GM12878 (cell line): ENCODE measurements around the gene NTM. TPM values are rescaled to one million over a fixed set of nuclear protein-coding genes. Genes with fewer than 3 reads are reported as not detected.

Experiments
- BCLAF1 ChIP-seq: fragments of 450-650 bp; IDR thresholded peaks from 2 replicates; pipeline ENCODE4 v1.6.1; 2017; ENCODE audit warnings: antibody characterized with exemption, mild to moderate bottlenecking, moderate library complexity
- CEBPB ChIP-seq, 2 experiments: fragments of 150-350 bp in 1 of 2; IDR thresholded peaks; 2 replicates each; pipeline ENCODE4 v1.6.1; 2012 to 2014; ENCODE audit warnings: low read depth in 2 of 2, low read length in 2 of 2, borderline replicate concordance in 1 of 2, inconsistent platforms in 1 of 2
- HSF1 ChIP-seq: fragments of 150-350 bp; IDR thresholded peaks from 2 replicates; pipeline ENCODE4 v1.6.1; 2014; ENCODE audit warnings: mild to moderate bottlenecking, low read depth, low read length
- JUND ChIP-seq: IDR thresholded peaks from 2 replicates; pipeline ENCODE4 v1.6.1; 2012; ENCODE audit warnings: low read depth, mild to moderate bottlenecking, low read length, improper control_type of control experiment, moderate library complexity
- PKNOX1 ChIP-seq: fragments of 450-650 bp; IDR thresholded peaks from 2 replicates; pipeline ENCODE4 v1.6.1; 2016; ENCODE audit warnings: mild to moderate bottlenecking
- RB1 ChIP-seq: fragments of 450-650 bp; formaldehyde crosslinking; IDR thresholded peaks from 2 replicates; pipeline ENCODE4 v1.6.1; 2017; ENCODE audit warnings: mild to moderate bottlenecking, borderline replicate concordance
- SREBF1 ChIP-seq: IDR thresholded peaks from 2 replicates; pipeline ENCODE4 v1.6.1; 2012; ENCODE audit warnings: mild to moderate bottlenecking, low read length
- ZBTB4 ChIP-seq: fragments of 450-650 bp; formaldehyde crosslinking; IDR thresholded peaks from 2 replicates; pipeline ENCODE4 v1.4.0; 2022; ENCODE audit warnings: mild to moderate bottlenecking, moderate library complexity
- polyA plus RNA-seq, 11 experiments: library from polyadenylated mRNA; depleted of rRNA in 4 of 11; unstranded in 6 of 11; stranded (reverse) in 5 of 11; fragments of >200 nt; fragmentation: Nextera tagmentation in 4 of 11; fragmentation: Illumina TruSeq in 1 of 11; extraction: Ambion mirVana in 4 of 11; extraction: Trizol in 1 of 11; gene quantifications; 1 replicate in 1 of 11; 2 replicates in 10 of 11; pipeline versions ENCODE4 v1.2.1 to v1.2.3, GENCODE V29; 2011 to 2016; ENCODE audit warnings: inconsistent platforms in 2 of 11, missing spikeins in 2 of 11, low read depth in 1 of 11
- total RNA-seq, 4 experiments: library from RNA; depleted of rRNA in 3 of 4; stranded (reverse); fragments of >200 nt in 3 of 4; fragmentation: Illumina TruSeq in 1 of 4; extraction: Trizol in 1 of 4; gene quantifications; 2 replicates each; pipeline versions ENCODE4 v1.2.1 to v1.2.3, GENCODE V29; 2013 to 2021
- TF ChIP-seq, protein P1 (sequence below): IDR thresholded peaks from 2 replicates; pipeline ENCODE4 v1.6.1; 2012; ENCODE audit warnings: low read depth, low read length, improper control_type of control experiment
- TF ChIP-seq, protein P2 (sequence below): fragments of 450-650 bp; IDR thresholded peaks from 2 replicates; pipeline ENCODE4 v1.6.1; 2017; ENCODE audit warnings: borderline replicate concordance

Gene NTM
- total and polyA plus RNA-seq, 10 of the 15 experiments (the other 5 are each of a cell fraction or from before 2014, with no cell fraction given), result not detected

DNA sequence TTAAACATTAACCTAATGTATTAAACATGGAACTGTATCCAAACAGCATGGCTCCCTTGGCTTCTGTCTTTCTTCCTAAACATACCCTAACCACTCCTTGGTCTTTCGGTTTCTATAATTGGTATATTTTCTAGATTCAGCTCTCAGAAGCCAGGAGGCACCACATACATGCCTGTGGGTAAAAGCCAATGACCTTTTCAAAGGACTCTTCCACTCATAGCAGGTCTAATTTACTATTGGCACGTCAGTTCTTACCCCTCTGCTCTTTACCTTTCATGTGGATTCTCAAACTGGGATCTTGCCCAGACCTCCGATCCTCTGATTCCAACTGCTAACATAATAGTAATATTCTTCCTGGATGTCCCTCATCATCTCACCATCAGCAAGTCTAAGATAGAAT is 835.1 kb downstream of the NTM start (continued):
- TF ChIP-seq BCLAF1 (no peak), PKNOX1 (no peak), HSF1 (no peak), RB1 (no peak), CEBPB (IDR thresholded peaks at IDR 0.05; ENCODE audit: borderline replicate concordance in 1 of 2, low read depth in 2 of 2, low read length in 2 of 2) (no peak), SREBF1 (no peak), JUND (no peak), ZBTB4 (CRISPR knock-in tag) (no peak)
- TF ChIP-seq, protein P1, sequence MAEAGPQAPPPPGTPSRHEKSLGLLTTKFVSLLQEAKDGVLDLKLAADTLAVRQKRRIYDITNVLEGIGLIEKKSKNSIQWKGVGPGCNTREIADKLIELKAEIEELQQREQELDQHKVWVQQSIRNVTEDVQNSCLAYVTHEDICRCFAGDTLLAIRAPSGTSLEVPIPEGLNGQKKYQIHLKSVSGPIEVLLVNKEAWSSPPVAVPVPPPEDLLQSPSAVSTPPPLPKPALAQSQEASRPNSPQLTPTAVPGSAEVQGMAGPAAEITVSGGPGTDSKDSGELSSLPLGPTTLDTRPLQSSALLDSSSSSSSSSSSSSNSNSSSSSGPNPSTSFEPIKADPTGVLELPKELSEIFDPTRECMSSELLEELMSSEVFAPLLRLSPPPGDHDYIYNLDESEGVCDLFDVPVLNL, result no peak
- TF ChIP-seq, protein P2, sequence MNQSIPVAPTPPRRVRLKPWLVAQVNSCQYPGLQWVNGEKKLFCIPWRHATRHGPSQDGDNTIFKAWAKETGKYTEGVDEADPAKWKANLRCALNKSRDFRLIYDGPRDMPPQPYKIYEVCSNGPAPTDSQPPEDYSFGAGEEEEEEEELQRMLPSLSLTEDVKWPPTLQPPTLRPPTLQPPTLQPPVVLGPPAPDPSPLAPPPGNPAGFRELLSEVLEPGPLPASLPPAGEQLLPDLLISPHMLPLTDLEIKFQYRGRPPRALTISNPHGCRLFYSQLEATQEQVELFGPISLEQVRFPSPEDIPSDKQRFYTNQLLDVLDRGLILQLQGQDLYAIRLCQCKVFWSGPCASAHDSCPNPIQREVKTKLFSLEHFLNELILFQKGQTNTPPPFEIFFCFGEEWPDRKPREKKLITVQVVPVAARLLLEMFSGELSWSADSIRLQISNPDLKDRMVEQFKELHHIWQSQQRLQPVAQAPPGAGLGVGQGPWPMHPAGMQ, result no peak
